GM19240 (cell line): ENCODE measurements around the gene RGPD6.
"Not testable (repeated sequence)": the region's sequence is repeated elsewhere in the genome, so short reads cannot be mapped to it uniquely, and the experiment has no call there.

ENCODE experiments used
- DNase-seq: peaks from one replicate; pipeline ENCODE4 v3.0.0; 2011; ENCODE audit warnings: low spot score; ENCODE audit not compliant: insufficient read length

RGPD6 gene

GRCh38 chr2:110576763-110577416 lies at the start of gene RGPD6:
RGPD6 (minus strand) TSS chr2:110577222; CDS start chr2:110577024, 198 bp downstream.
- DNase-seq = not testable (repeated sequence)

- not testable (repeated sequence) for DNase-seq
These were observed 42.4 kb upstream of the RGPD6 start for GRCh38 chr2:110619326-110619939.

GRCh38 chr2:110613927-110614326 lies 36.9 kb upstream of the RGPD6 start:
- DNase-seq = not testable (repeated sequence)

- DNase-seq = not testable (repeated sequence)
These were observed 33.7 kb upstream of the RGPD6 start for GRCh38 chr2:110610613-110611250.

GRCh38 chr2:110609843-110610612 lies 33.0 kb upstream of the RGPD6 start:
- not testable (repeated sequence) for DNase-seq

- not testable (repeated sequence) for DNase-seq
These were observed 31.9 kb upstream of the RGPD6 start for GRCh38 chr2:110608788-110609502.

GRCh38 chr2:110605057-110605456 lies 28.0 kb upstream of the RGPD6 start:
- DNase-seq = not testable (repeated sequence)

- DNase-seq = not testable (repeated sequence)
These were observed 27.0 kb upstream of the RGPD6 start for GRCh38 chr2:110603917-110604591.

- not testable (repeated sequence) for DNase-seq
These were observed 25.1 kb upstream of the RGPD6 start for GRCh38 chr2:110602139-110602538.

GRCh38 chr2:110591973-110592372 lies 15.0 kb upstream of the RGPD6 start:
- DNase-seq = not testable (repeated sequence)

- not testable (repeated sequence) for DNase-seq
These were observed 12.8 kb upstream of the RGPD6 start for GRCh38 chr2:110589677-110590330.

GRCh38 chr2:110588520-110588919 lies 11.5 kb upstream of the RGPD6 start:
- DNase-seq = not testable (repeated sequence)

GRCh38 chr2:110579216-110579965 lies 2.4 kb upstream of the RGPD6 start:
- DNase-seq = not testable (repeated sequence)

- DNase-seq = not testable (repeated sequence)
These were observed 1.4 kb upstream of the RGPD6 start for GRCh38 chr2:110578429-110578828.

- DNase-seq = not testable (repeated sequence)
These were observed 77.2 kb downstream of the RGPD6 start for GRCh38 chr2:110499755-110500377.

GRCh38 chr2:110496027-110496426 lies 81.0 kb downstream of the RGPD6 start:
- DNase-seq = not testable (repeated sequence)

GRCh38 chr2:110494488-110494887 lies 82.5 kb downstream of the RGPD6 start:
- DNase-seq = not testable (repeated sequence)

GRCh38 chr2:110488991-110489390 lies 88.0 kb downstream of the RGPD6 start:
- DNase-seq = not testable (repeated sequence)

- DNase-seq = not testable (repeated sequence)
These were observed 94.3 kb downstream of the RGPD6 start for GRCh38 chr2:110482697-110483096.
